ENCODE data around the gene DPCD.

DPCD gene

GRCh38 chr10:101565370-101565900 lies 22.7 kb upstream of the DPCD start:
- H3K27me3 ChIP-seq, result peaks cover 11 to 100% of the 10 kb centered on the region in 2 donors
- no peak overlapping the region for H3K27ac ChIP-seq
- DNase-seq, result peak in 1 of 2 donors; percentile 39
- no peaks in the 10 kb centered on the region for H3K36me3 ChIP-seq
- no peak for TF ChIP-seq CTCF (IDR thresholded peaks at IDR 0.05)
- intact Hi-C loops (cut with DNase I; ENCODE audit: low total_unique reads), result loop anchor here (10.0 kb wide), 1 partner anchor 291 kb away; no protein-coding TSS in a partner anchor
- no peak overlapping the region for H3K4me3 ChIP-seq
- H3K9me3 ChIP-seq, result no peaks in the 10 kb centered on the region
- peaks cover 0 to 22% (median 18%) of the 10 kb centered on the region in 4 donors for H3K4me1 ChIP-seq

- Histone ChIP-seq H3K4me3 (no peak overlapping the region), H3K27ac (no peak overlapping the region), H3K9me3 (no peaks in the 10 kb centered on the region), H3K27me3 (peaks cover 11 to 100% of the 10 kb centered on the region in 2 donors), H3K4me1 (peaks cover 0 to 26% (median 23%) of the 10 kb centered on the region in 4 donors), H3K36me3 (no peaks in the 10 kb centered on the region)
- peak; percentile 12 to 21 for DNase-seq
- intact Hi-C loops (cut with DNase I; ENCODE audit: low total_unique reads), result loop anchor here (10.0 kb wide), 1 partner anchor 291 kb away; no protein-coding TSS in a partner anchor
- TF ChIP-seq CTCF (IDR thresholded peaks at IDR 0.05), result no peak
These were observed 22.2 kb upstream of the DPCD start for GRCh38 chr10:101565936-101566332.

GRCh38 chr10:101566333-101567164 lies 21.6 kb upstream of the DPCD start:
- no peak for TF ChIP-seq CTCF (IDR thresholded peaks at IDR 0.05)
- peak; percentile 19 to 48 for DNase-seq
- H3K4me3 ChIP-seq, result peak overlapping the region in 1 of 2 donors; percentile 23
- peaks cover 11 to 96% of the 10 kb centered on the region in 2 donors for H3K27me3 ChIP-seq
- intact Hi-C loops (cut with DNase I; ENCODE audit: low total_unique reads), result loop anchor here (10.0 kb wide), 1 partner anchor 292 kb away; no protein-coding TSS in a partner anchor
- H3K9me3 ChIP-seq, result no peaks in the 10 kb centered on the region
- peaks cover 0 to 26% (median 24%) of the 10 kb centered on the region in 4 donors for H3K4me1 ChIP-seq
- no peaks in the 10 kb centered on the region for H3K36me3 ChIP-seq
- H3K27ac ChIP-seq, result no peak overlapping the region

- Histone ChIP-seq H3K4me3 (no peak overlapping the region), H3K36me3 (peaks cover 0 to under 1% (median 0%) of the 10 kb centered on the region in 3 donors), H3K4me1 (peaks cover 0 to 26% (median 24%) of the 10 kb centered on the region in 4 donors), H3K27ac (no peak overlapping the region), H3K27me3 (peaks cover 11 to 88% of the 10 kb centered on the region in 2 donors), H3K9me3 (peaks cover 0 to under 1% (median under 1%) of the 10 kb centered on the region in 3 donors)
- TF ChIP-seq CTCF (IDR thresholded peaks at IDR 0.05), result no peak
- peak in 1 of 2 donors; percentile 57 for DNase-seq
- intact Hi-C loops (cut with DNase I; ENCODE audit: low total_unique reads), result loop anchor here (2.0 to 10.0 kb wide), 2 partner anchors 293 to 351 kb away; no protein-coding TSS in a partner anchor
These were observed 20.7 kb upstream of the DPCD start for GRCh38 chr10:101567165-101568006.
